ENCODE measurements around the gene STH.

STH gene

GRCh38 chr17:45992904-45993303, 6.1 kb upstream of the STH start:
- no peaks in the 10 kb centered on the region for H3K36me3 ChIP-seq (replicated peaks; ENCODE audit: insufficient read depth, low read length)
- H3K79me2 ChIP-seq (ENCODE audit: low read length), result no peaks in the 10 kb centered on the region
- H3K4me2 ChIP-seq (ENCODE audit: low read depth, low read length), result no peak overlapping the region
- H4K20me1 ChIP-seq (ENCODE audit: insufficient read depth, low read length), result no peaks in the 10 kb centered on the region
- no peak overlapping the region for H3K27ac ChIP-seq (ENCODE audit: low read length)
- H3F3A ChIP-seq (ENCODE audit: insufficient read depth, low read length), result no peaks in the 10 kb centered on the region
- no peaks in the 10 kb centered on the region for H3K9me3 ChIP-seq (replicated peaks; ENCODE audit: insufficient read depth, low read length)
- DNase-seq, result no peak
- H3K27me3 ChIP-seq (replicated peaks; ENCODE audit: insufficient read depth, low read length), result no peaks in the 10 kb centered on the region
- no peak overlapping the region for H2AFZ ChIP-seq (ENCODE audit: low read length)
- H3K4me1 ChIP-seq (ENCODE audit: low read length), result no peaks in the 10 kb centered on the region
- no peak overlapping the region for H3K4me3 ChIP-seq (ENCODE audit: low read length)
- H3K9me2 ChIP-seq (replicated peaks; ENCODE audit: insufficient read depth, low read length), result no peaks in the 10 kb centered on the region
- TF ChIP-seq, protein P1, sequence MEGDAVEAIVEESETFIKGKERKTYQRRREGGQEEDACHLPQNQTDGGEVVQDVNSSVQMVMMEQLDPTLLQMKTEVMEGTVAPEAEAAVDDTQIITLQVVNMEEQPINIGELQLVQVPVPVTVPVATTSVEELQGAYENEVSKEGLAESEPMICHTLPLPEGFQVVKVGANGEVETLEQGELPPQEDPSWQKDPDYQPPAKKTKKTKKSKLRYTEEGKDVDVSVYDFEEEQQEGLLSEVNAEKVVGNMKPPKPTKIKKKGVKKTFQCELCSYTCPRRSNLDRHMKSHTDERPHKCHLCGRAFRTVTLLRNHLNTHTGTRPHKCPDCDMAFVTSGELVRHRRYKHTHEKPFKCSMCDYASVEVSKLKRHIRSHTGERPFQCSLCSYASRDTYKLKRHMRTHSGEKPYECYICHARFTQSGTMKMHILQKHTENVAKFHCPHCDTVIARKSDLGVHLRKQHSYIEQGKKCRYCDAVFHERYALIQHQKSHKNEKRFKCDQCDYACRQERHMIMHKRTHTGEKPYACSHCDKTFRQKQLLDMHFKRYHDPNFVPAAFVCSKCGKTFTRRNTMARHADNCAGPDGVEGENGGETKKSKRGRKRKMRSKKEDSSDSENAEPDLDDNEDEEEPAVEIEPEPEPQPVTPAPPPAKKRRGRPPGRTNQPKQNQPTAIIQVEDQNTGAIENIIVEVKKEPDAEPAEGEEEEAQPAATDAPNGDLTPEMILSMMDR (IDR thresholded peaks at IDR 0.05; ENCODE audit: low read length), result no peak
- TF ChIP-seq EZH2 (optimal IDR thresholded peaks at IDR 0.05; ENCODE audit: low read depth, low read length) (no peak), EZH2phosphoT487 (IDR thresholded peaks at IDR 0.05; ENCODE audit: low read length) (no peak)
- H3K9ac ChIP-seq (ENCODE audit: low read length), result no peak overlapping the region

DNA sequence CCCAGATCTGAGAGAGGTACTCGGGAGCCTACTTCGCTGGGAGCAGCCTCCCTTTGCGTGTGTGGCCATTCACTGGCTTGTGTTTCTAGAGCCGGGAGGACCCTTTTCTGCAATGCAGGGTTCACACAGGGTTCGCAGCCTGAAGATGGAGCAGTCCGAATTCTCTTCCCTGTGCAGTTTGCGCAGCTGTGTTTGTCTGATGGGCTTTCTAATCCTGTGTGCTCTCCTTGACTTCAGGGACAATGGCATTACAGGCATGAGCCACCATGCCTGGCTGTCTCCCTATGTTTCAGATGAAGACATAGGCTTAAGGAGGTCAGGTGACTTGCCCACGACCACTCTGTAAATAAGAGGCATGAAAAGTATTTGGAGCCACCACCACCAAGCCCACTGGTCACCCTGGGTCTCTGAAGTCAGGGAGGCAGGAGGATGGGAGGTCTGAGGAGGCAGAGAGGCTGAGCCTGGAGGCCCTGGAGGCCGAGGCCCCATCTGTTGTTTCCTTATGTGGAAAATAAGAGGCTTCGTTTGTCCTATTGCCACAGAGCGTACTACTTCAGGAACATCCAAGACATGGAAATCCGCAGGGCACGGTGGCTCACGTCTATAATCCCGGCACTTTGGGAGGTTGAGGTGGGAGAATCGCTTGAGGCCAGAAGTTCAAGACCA, 5.0 kb upstream of the STH start:
- Histone ChIP-seq H3K9me3 (replicated peaks; ENCODE audit: insufficient read depth, low read length) (no peaks in the 10 kb centered on the region), H3K27me3 (replicated peaks; ENCODE audit: insufficient read depth, low read length) (no peaks in the 10 kb centered on the region), H3K9me2 (replicated peaks; ENCODE audit: insufficient read depth, low read length) (no peaks in the 10 kb centered on the region), H3K9ac (ENCODE audit: low read length) (no peak overlapping the region), H3K36me3 (replicated peaks; ENCODE audit: insufficient read depth, low read length) (no peaks in the 10 kb centered on the region), H3F3A (ENCODE audit: insufficient read depth, low read length) (no peaks in the 10 kb centered on the region), H4K20me1 (ENCODE audit: insufficient read depth, low read length) (no peaks in the 10 kb centered on the region), H3K79me2 (ENCODE audit: low read length) (no peaks in the 10 kb centered on the region), H2AFZ (ENCODE audit: low read length) (no peak overlapping the region), H3K4me2 (ENCODE audit: low read depth, low read length) (no peak overlapping the region), H3K4me1 (ENCODE audit: low read length) (no peaks in the 10 kb centered on the region), H3K27ac (ENCODE audit: low read length) (no peak overlapping the region), H3K4me3 (ENCODE audit: low read length) (no peak overlapping the region)
- TF ChIP-seq EZH2phosphoT487 (IDR thresholded peaks at IDR 0.05; ENCODE audit: low read length), result no peak
- TF ChIP-seq, protein P1 (IDR thresholded peaks at IDR 0.05; ENCODE audit: low read length), result no peak
- DNase-seq, result no peak

GRCh38 chr17:45994987-45995386, 4.1 kb upstream of the STH start:
- Histone ChIP-seq H3K4me2 (ENCODE audit: low read depth, low read length) (no peak overlapping the region), H3K36me3 (replicated peaks; ENCODE audit: insufficient read depth, low read length) (no peaks in the 10 kb centered on the region), H3K9ac (ENCODE audit: low read length) (no peak overlapping the region), H3F3A (ENCODE audit: insufficient read depth, low read length) (no peaks in the 10 kb centered on the region), H3K4me3 (ENCODE audit: low read length) (no peak overlapping the region), H3K9me3 (replicated peaks; ENCODE audit: insufficient read depth, low read length) (no peaks in the 10 kb centered on the region), H3K9me2 (replicated peaks; ENCODE audit: insufficient read depth, low read length) (no peaks in the 10 kb centered on the region), H4K20me1 (ENCODE audit: insufficient read depth, low read length) (no peaks in the 10 kb centered on the region), H3K27ac (ENCODE audit: low read length) (no peak overlapping the region), H3K27me3 (replicated peaks; ENCODE audit: insufficient read depth, low read length) (no peaks in the 10 kb centered on the region), H2AFZ (ENCODE audit: low read length) (no peak overlapping the region), H3K79me2 (ENCODE audit: low read length) (no peaks in the 10 kb centered on the region), H3K4me1 (ENCODE audit: low read length) (no peaks in the 10 kb centered on the region)
- TF ChIP-seq, protein P1 (IDR thresholded peaks at IDR 0.05; ENCODE audit: low read length), result no peak
- TF ChIP-seq EZH2 (optimal IDR thresholded peaks at IDR 0.05; ENCODE audit: low read depth, low read length) (no peak), EZH2phosphoT487 (IDR thresholded peaks at IDR 0.05; ENCODE audit: low read length) (no peak)
- DNase-seq, result no peak
